ENCODE data around the gene ZNF827. TPM values are rescaled to one million over a fixed set of nuclear protein-coding genes. Genes with fewer than 3 reads are reported as not detected.

Gene ZNF827
- total RNA-seq, 1 experiment from 2014 or later: 5.3 TPM

GRCh38 chr4:145825255-145825654, 113.4 kb downstream of the ZNF827 start:
- TF ChIP-seq, protein P1, sequence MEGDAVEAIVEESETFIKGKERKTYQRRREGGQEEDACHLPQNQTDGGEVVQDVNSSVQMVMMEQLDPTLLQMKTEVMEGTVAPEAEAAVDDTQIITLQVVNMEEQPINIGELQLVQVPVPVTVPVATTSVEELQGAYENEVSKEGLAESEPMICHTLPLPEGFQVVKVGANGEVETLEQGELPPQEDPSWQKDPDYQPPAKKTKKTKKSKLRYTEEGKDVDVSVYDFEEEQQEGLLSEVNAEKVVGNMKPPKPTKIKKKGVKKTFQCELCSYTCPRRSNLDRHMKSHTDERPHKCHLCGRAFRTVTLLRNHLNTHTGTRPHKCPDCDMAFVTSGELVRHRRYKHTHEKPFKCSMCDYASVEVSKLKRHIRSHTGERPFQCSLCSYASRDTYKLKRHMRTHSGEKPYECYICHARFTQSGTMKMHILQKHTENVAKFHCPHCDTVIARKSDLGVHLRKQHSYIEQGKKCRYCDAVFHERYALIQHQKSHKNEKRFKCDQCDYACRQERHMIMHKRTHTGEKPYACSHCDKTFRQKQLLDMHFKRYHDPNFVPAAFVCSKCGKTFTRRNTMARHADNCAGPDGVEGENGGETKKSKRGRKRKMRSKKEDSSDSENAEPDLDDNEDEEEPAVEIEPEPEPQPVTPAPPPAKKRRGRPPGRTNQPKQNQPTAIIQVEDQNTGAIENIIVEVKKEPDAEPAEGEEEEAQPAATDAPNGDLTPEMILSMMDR (IDR thresholded peaks at IDR 0.05; ENCODE audit: insufficient read depth in 1 of 2, low read depth in 1 of 2, low read length in 1 of 2, severe bottlenecking in 1 of 2, unreplicated experiment in 1 of 2): no peak
- no peak overlapping the region for H3K4me3 Mint-ChIP-seq (ENCODE audit: unreplicated experiment)
- BruUV-seq (replicated peaks): no TSS peak
- H3K27ac Mint-ChIP-seq (ENCODE audit: unreplicated experiment): no peak overlapping the region
- intact Hi-C loops (cut with micrococcal nuclease; ENCODE audit: unreplicated experiment): no loop called here
- no peak overlapping the region for H3K4me3 ChIP-seq (ENCODE audit: low read depth, low read length)
- no peaks in the 10 kb centered on the region for H3K27me3 Mint-ChIP-seq (ENCODE audit: insufficient read depth, unreplicated experiment)
- ChIA-PET POLR2A (no interaction called here), CTCF (no interaction called here)
- H3K27me3 ChIP-seq (replicated peaks; ENCODE audit: control insufficient read depth, insufficient read depth, low read length): no peaks in the 10 kb centered on the region
- H3K4me1 Mint-ChIP-seq (ENCODE audit: low read depth, unreplicated experiment): no peaks in the 10 kb centered on the region
- DNase-seq: no peak
- no peaks in the 10 kb centered on the region for H3K9me3 Mint-ChIP-seq (ENCODE audit: unreplicated experiment)
- H3K9me3 ChIP-seq: no peaks in the 10 kb centered on the region
- H3K36me3 ChIP-seq (ENCODE audit: control insufficient read depth, insufficient read depth, low read length): no peaks in the 10 kb centered on the region
- no peaks in the 10 kb centered on the region for H3K4me1 ChIP-seq
- no peaks in the 10 kb centered on the region for H3K36me3 Mint-ChIP-seq (ENCODE audit: insufficient read depth, unreplicated experiment)

- Mint-ChIP-seq H3K27ac (ENCODE audit: unreplicated experiment) (no peak overlapping the region), H3K4me3 (ENCODE audit: unreplicated experiment) (no peak overlapping the region), H3K27me3 (ENCODE audit: insufficient read depth, unreplicated experiment) (no peaks in the 10 kb centered on the region), H3K36me3 (ENCODE audit: insufficient read depth, unreplicated experiment) (no peaks in the 10 kb centered on the region), H3K4me1 (ENCODE audit: low read depth, unreplicated experiment) (no peaks in the 10 kb centered on the region), H3K9me3 (ENCODE audit: unreplicated experiment) (no peaks in the 10 kb centered on the region)
- no TSS peak for BruUV-seq (replicated peaks)
- POLR2A ChIA-PET: no interaction called here
- Histone ChIP-seq H3K4me3 (ENCODE audit: low read depth, low read length) (no peak overlapping the region), H3K9me3 (no peaks in the 10 kb centered on the region), H3K27me3 (replicated peaks; ENCODE audit: control insufficient read depth, insufficient read depth, low read length) (no peaks in the 10 kb centered on the region), H3K36me3 (ENCODE audit: control insufficient read depth, insufficient read depth, low read length) (no peaks in the 10 kb centered on the region), H3K4me1 (no peaks in the 10 kb centered on the region)
- TF ChIP-seq, protein P1 (IDR thresholded peaks at IDR 0.05; ENCODE audit: insufficient read depth in 1 of 2, low read depth in 1 of 2, low read length in 1 of 2, severe bottlenecking in 1 of 2, unreplicated experiment in 1 of 2): no peak
- CTCF ChIA-PET: no interaction called here
- no peak for DNase-seq
- intact Hi-C loops (cut with micrococcal nuclease; ENCODE audit: unreplicated experiment): no loop called here
Measured at GRCh38 chr4:145824463-145824862, 114.2 kb downstream of the ZNF827 start.

DNA sequence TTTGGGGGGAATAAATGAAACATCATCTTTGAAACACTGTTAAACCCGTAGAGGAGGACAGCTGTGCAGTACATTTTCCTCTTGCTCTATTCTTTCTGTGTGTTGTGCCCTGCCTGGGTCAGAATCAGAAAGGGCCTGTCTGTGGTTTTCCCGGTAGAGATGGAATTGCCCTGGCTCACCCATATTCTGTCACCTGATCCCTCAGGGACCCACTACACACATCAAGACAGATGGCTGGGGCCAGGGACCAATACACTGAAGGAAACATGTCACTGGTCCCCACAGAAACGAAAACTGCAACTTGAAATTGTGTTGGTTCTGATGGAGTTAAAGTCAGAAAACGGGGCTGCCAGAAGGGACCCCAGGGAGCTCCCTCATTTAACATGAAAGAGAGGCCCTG, 114.9 kb downstream of the ZNF827 start:
- intact Hi-C loops (cut with micrococcal nuclease; ENCODE audit: unreplicated experiment): no loop called here
- CTCF ChIA-PET: no interaction called here
- H3K4me3 Mint-ChIP-seq (ENCODE audit: unreplicated experiment): no peak overlapping the region

More for the DNA sequence above, 114.9 kb downstream of the ZNF827 start:
- Histone ChIP-seq H3K4me1 (no peaks in the 10 kb centered on the region), H3K27me3 (replicated peaks; ENCODE audit: control insufficient read depth, insufficient read depth, low read length) (no peaks in the 10 kb centered on the region), H3K9me3 (no peaks in the 10 kb centered on the region), H3K36me3 (ENCODE audit: control insufficient read depth, insufficient read depth, low read length) (no peaks in the 10 kb centered on the region), H3K4me3 (ENCODE audit: low read depth, low read length) (no peak overlapping the region)
- POLR2A ChIA-PET: no interaction called here
- Mint-ChIP-seq H3K4me1 (ENCODE audit: low read depth, unreplicated experiment) (no peaks in the 10 kb centered on the region), H3K27me3 (ENCODE audit: insufficient read depth, unreplicated experiment) (no peaks in the 10 kb centered on the region), H3K36me3 (ENCODE audit: insufficient read depth, unreplicated experiment) (no peaks in the 10 kb centered on the region), H3K27ac (ENCODE audit: unreplicated experiment) (no peak overlapping the region), H3K9me3 (ENCODE audit: unreplicated experiment) (no peaks in the 10 kb centered on the region)
- DNase-seq: no peak
- BruUV-seq (replicated peaks): no TSS peak
- TF ChIP-seq, protein P1 (IDR thresholded peaks at IDR 0.05; ENCODE audit: insufficient read depth in 1 of 2, low read depth in 1 of 2, low read length in 1 of 2, severe bottlenecking in 1 of 2, unreplicated experiment in 1 of 2): no peak
